ENCODE measurements around the gene SPATA20.

DNA sequence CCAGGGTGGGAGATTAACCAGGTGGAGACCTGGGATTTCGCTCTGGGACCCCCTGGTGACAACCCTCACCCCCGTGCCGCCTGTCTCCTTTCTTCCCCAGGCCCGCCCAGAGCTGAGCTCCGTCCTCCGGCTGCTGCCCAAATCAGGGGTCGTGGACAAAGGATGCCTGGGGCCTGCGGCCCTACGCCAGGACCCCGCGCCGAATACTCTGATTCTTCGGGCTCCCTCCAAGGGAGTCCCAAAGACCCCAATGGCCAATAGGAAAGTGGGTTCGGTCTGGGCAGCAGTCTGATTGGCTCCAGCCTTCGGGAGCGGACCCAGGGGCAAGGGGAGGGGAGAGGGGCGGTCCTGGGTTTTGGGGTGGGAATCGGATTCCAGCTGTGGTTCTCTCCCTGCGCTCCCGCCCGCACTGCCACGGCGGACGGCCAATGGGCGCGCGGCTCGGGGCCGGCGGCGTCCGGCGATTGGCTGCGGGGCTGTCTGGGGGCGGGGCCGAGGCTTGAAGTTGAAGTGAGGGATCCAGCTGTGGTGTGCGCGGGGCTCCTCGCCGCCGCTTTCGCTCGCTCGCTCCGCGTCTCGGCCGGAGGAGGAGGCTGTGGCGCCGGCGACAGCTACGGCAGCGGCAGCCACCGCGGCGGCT, 13.3 kb downstream of the SPATA20 start, which contains the start of gene CACNA1G:
- TF ChIP-seq FOXK1 (CRISPR knock-in tag; IDR thresholded peaks at IDR 0.05) = no peak
- TF ChIP-seq, protein P1, sequence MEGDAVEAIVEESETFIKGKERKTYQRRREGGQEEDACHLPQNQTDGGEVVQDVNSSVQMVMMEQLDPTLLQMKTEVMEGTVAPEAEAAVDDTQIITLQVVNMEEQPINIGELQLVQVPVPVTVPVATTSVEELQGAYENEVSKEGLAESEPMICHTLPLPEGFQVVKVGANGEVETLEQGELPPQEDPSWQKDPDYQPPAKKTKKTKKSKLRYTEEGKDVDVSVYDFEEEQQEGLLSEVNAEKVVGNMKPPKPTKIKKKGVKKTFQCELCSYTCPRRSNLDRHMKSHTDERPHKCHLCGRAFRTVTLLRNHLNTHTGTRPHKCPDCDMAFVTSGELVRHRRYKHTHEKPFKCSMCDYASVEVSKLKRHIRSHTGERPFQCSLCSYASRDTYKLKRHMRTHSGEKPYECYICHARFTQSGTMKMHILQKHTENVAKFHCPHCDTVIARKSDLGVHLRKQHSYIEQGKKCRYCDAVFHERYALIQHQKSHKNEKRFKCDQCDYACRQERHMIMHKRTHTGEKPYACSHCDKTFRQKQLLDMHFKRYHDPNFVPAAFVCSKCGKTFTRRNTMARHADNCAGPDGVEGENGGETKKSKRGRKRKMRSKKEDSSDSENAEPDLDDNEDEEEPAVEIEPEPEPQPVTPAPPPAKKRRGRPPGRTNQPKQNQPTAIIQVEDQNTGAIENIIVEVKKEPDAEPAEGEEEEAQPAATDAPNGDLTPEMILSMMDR (IDR thresholded peaks at IDR 0.05) = no peak
- TF ChIP-seq, protein P2, sequence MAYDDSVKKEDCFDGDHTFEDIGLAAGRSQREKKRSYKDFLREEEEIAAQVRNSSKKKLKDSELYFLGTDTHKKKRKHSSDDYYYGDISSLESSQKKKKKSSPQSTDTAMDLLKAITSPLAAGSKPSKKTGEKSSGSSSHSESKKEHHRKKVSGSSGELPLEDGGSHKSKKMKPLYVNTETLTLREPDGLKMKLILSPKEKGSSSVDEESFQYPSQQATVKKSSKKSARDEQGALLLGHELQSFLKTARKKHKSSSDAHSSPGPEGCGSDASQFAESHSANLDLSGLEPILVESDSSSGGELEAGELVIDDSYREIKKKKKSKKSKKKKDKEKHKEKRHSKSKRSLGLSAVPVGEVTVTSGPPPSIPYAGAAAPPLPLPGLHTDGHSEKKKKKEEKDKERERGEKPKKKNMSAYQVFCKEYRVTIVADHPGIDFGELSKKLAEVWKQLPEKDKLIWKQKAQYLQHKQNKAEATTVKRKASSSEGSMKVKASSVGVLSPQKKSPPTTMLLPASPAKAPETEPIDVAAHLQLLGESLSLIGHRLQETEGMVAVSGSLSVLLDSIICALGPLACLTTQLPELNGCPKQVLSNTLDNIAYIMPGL (CRISPR knock-in tag; IDR thresholded peaks at IDR 0.05) = no peak
- TF ChIP-seq, protein P3, sequence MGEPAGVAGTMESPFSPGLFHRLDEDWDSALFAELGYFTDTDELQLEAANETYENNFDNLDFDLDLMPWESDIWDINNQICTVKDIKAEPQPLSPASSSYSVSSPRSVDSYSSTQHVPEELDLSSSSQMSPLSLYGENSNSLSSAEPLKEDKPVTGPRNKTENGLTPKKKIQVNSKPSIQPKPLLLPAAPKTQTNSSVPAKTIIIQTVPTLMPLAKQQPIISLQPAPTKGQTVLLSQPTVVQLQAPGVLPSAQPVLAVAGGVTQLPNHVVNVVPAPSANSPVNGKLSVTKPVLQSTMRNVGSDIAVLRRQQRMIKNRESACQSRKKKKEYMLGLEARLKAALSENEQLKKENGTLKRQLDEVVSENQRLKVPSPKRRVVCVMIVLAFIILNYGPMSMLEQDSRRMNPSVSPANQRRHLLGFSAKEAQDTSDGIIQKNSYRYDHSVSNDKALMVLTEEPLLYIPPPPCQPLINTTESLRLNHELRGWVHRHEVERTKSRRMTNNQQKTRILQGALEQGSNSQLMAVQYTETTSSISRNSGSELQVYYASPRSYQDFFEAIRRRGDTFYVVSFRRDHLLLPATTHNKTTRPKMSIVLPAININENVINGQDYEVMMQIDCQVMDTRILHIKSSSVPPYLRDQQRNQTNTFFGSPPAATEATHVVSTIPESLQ (CRISPR knock-in tag; IDR thresholded peaks at IDR 0.05) = no peak
- TF ChIP-seq, protein P4, sequence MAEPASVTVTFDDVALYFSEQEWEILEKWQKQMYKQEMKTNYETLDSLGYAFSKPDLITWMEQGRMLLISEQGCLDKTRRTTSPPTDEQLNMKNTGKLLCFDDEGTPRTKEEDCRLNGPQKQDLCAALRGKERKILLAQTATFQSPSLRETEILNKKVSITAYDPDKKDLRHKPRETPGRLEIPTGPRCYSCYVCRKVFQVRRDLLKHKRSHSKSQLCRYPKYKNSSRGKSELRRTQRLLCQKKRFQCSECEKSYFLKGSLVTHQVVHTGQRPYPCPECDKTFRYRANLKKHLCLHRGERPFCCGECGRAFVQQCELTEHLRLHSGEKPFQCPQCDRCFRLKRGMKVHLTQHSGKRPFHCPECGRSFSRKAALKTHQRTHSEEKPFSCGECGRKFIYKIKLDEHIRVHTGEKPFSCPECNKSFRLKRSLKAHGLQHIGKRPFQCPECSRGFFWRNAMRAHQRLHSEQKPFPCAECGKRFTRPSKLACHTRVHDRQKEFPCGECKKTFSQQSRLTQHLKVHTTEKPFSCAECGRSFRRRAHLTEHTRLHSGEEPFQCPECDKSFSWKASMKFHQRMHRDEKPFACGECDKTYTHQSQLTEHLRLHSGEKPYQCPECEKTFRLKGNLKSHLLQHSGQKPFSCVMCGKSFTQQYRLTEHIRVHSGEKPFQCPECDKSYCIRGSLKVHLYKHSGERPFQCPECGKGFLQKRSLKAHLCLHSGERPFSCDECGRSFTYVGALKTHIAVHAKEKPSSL (CRISPR knock-in tag; conservative IDR thresholded peaks at IDR 0.05) = no peak
